ENCODE measurements around the gene AGK.
A peak's percentile ranks its signal among the peaks of the same experiment; 100 is the strongest.

AGK gene

DNA sequence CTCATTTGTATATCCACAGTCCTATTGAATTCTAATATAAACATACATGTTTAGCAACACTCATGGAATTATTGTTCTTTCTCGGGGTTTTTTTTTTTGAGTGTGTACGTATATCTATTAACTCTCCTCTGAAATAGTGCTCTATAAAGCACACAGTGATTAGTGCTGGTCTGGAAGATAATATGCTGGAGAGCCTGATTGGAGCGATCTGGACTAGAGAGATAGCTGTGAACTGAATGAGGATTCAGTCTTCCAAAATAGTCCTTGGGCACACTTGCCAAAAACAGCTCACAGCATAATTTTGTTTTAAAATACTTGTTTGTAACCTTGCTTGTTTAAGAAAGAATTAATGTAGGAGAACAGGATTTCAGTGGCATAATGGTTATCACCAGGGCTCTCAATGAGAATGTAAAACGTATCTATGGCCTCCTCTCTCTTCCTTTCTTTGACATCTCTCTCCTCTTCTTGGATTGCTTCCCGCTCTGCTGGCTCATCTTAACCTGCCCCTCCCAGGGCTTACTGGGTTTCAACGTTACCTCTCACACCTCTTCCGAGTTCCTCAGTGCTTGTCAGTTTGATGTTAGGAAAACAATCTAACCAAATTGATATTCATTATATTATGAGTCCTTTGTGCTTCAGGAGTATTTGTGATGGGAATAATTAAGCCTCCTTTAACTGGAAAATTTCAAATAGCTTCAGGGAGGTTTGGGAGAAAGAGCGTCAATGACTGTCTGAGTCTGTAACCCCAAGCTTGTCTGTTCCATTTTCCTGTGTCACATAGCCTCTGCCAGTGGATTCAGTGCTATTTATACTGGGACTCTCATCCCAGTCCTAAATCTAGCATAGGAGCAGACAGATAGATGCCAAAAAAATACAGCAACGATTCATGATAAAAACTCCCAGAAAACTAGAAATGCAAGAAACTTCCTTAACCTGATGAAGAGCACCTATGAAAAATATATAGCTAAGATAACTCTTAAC lies 16.2 kb upstream of the AGK start:
- Histone ChIP-seq H3K36me3 (ENCODE audit: control insufficient read depth in 4 of 4, insufficient read depth in 4 of 4, low read length in 3 of 4) (no peaks in the 10 kb centered on the region), H3K9me3 (ENCODE audit: control extremely low read depth in 1 of 5, control insufficient read depth in 4 of 5, insufficient read depth in 2 of 5, low read depth in 1 of 5, low read length in 4 of 5) (peaks cover 0 to 3% (median 0%) of the 10 kb centered on the region in 5 experiments), H3K4me3 (ENCODE audit: control insufficient read depth in 1 of 7, extremely low read depth in 1 of 7, insufficient read depth in 4 of 7, low read depth in 2 of 7, low read length in 6 of 7) (no peak overlapping the region), H3K4me1 (ENCODE audit: control extremely low read depth in 1 of 4, control insufficient read depth in 4 of 4, insufficient read depth in 4 of 4, low read length in 3 of 4) (peaks cover 0 to 2% (median 0%) of the 10 kb centered on the region in 4 experiments), H3K27ac (ENCODE audit: insufficient read depth in 1 of 2, low read depth in 1 of 2, low read length in 2 of 2, poor library complexity in 1 of 2, severe bottlenecking in 2 of 2) (no peak overlapping the region), H3K27me3 (replicated peaks in 2 of 5; ENCODE audit: control insufficient read depth in 4 of 5, insufficient read depth in 5 of 5, low read length in 4 of 5) (peaks cover 0 to 6% (median 2%) of the 10 kb centered on the region in 5 experiments)
- POLR2A ChIA-PET: no interaction called here
- CTCF ChIA-PET: interaction anchor here (1.1 to 3.1 kb wide), 3 partner anchors 14 to 463 kb away, joined by 4 to 15 read pairs (median 4); no protein-coding TSS in a partner anchor
- 84% methylated on average over 2 of the region's 9 CpGs for WGBS (ENCODE audit: insufficient coverage)
- DNase-seq: no peak

DNA sequence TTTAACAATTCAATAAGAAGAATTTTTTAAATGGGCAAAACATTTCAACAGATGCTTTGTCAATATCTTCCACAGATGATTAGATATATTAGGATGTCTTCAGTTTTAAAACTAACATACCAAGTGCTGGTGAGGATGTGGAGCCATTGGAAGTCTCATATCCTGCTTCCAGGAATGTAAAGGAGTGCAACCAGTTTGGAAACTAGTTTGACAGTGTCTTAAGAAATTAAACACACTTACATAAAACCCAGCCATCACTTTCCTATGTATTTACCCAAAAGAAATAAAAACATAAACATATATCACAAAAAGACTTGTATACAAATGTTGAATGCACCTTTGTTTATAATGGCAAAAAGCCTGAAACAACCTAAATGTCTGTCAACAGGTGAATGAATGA lies 13.3 kb upstream of the AGK start:
- H3K4me1 ChIP-seq (ENCODE audit: control extremely low read depth in 1 of 4, control insufficient read depth in 4 of 4, insufficient read depth in 4 of 4, low read length in 3 of 4): peaks cover 0 to 2% (median 0%) of the 10 kb centered on the region in 4 experiments
- DNase-seq: no peak
- POLR2A ChIA-PET: no interaction called here
- peaks cover 2 to 8% (median 4%) of the 10 kb centered on the region in 5 experiments for H3K27me3 ChIP-seq (replicated peaks in 2 of 5; ENCODE audit: control insufficient read depth in 4 of 5, insufficient read depth in 5 of 5, low read length in 4 of 5)
- H3K36me3 ChIP-seq (ENCODE audit: control insufficient read depth in 4 of 4, insufficient read depth in 4 of 4, low read length in 3 of 4): no peaks in the 10 kb centered on the region
- H3K9me3 ChIP-seq (ENCODE audit: control extremely low read depth in 1 of 5, control insufficient read depth in 4 of 5, insufficient read depth in 2 of 5, low read depth in 1 of 5, low read length in 4 of 5): peaks cover 0 to 3% (median 0%) of the 10 kb centered on the region in 5 experiments
- CTCF ChIA-PET: no interaction called here
- H3K4me3 ChIP-seq (ENCODE audit: control insufficient read depth in 1 of 7, extremely low read depth in 1 of 7, insufficient read depth in 4 of 7, low read depth in 2 of 7, low read length in 6 of 7): no peak overlapping the region
- H3K27ac ChIP-seq (ENCODE audit: insufficient read depth in 1 of 2, low read depth in 1 of 2, low read length in 2 of 2, poor library complexity in 1 of 2, severe bottlenecking in 2 of 2): no peak overlapping the region

DNA sequence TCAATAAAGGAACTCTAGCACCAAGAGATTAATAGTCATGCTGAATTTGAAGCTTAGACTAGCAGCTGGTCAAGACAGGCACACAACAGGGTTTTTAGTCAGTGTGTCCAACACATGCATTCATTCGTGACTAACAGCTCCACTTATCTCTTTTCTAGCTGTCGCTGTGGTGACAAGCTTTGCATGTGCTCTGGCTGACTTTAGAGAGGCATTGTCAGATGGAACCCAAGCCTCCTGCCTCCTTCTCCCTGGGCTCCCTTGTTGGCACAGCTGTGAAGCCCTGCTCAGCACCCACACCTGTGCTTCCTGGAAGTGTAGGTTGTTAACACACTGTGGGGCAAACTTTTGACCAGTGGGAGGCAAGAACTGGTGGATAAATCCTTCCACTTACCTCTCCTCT lies 9.8 kb upstream of the AGK start:
- WGBS (ENCODE audit: insufficient coverage): 80% methylated on average over 2 of the region's 2 CpGs
- Histone ChIP-seq H3K9me3 (ENCODE audit: control extremely low read depth in 1 of 5, control insufficient read depth in 4 of 5, insufficient read depth in 2 of 5, low read depth in 1 of 5, low read length in 4 of 5) (peaks cover 0 to 3% (median 0%) of the 10 kb centered on the region in 5 experiments), H3K36me3 (ENCODE audit: control insufficient read depth in 4 of 4, insufficient read depth in 4 of 4, low read length in 3 of 4) (no peaks in the 10 kb centered on the region), H3K27me3 (replicated peaks in 2 of 5; ENCODE audit: control insufficient read depth in 4 of 5, insufficient read depth in 5 of 5, low read length in 4 of 5) (peaks cover 0 to 8% (median 2%) of the 10 kb centered on the region in 5 experiments), H3K27ac (ENCODE audit: insufficient read depth in 1 of 2, low read depth in 1 of 2, low read length in 2 of 2, poor library complexity in 1 of 2, severe bottlenecking in 2 of 2) (no peak overlapping the region), H3K4me3 (ENCODE audit: control insufficient read depth in 1 of 7, extremely low read depth in 1 of 7, insufficient read depth in 4 of 7, low read depth in 2 of 7, low read length in 6 of 7) (no peak overlapping the region), H3K4me1 (ENCODE audit: control extremely low read depth in 1 of 4, control insufficient read depth in 4 of 4, insufficient read depth in 4 of 4, low read length in 3 of 4) (no peaks in the 10 kb centered on the region)
- ChIA-PET POLR2A (interaction anchor here (0.9 kb wide), 1 partner anchor 8 kb away, joined by 4 read pairs; no protein-coding TSS in a partner anchor), CTCF (interaction anchor here (0.7 kb wide), 1 partner anchor 9 kb away, joined by 4 read pairs; no protein-coding TSS in a partner anchor)
- DNase-seq: no peak

DNA sequence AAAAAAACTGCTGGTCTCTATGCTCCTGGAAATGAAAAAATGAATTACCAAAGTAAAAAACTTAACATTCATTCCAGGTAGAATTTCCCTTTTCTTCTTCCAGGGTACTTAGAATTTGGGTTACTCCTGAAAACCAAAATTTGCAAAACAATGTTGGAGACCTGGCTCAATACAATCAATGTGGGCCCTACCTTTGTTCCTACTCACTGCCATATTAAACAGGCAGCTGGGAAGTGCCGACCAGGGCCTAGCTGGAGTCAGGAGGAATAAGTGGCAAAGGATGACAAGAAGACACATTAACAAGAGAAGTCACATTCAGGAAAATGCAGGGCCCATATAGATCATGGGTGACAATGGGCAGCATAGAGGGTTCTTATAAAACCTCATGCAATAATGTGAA lies 6.4 kb upstream of the AGK start:
- no CpG with 5 or more reads among the region's 1 CpG for WGBS (ENCODE audit: insufficient coverage)
- Histone ChIP-seq H3K4me1 (ENCODE audit: control extremely low read depth in 1 of 4, control insufficient read depth in 4 of 4, insufficient read depth in 4 of 4, low read length in 3 of 4) (no peaks in the 10 kb centered on the region), H3K4me3 (ENCODE audit: control insufficient read depth in 1 of 7, extremely low read depth in 1 of 7, insufficient read depth in 4 of 7, low read depth in 2 of 7, low read length in 6 of 7) (no peak overlapping the region), H3K36me3 (ENCODE audit: control insufficient read depth in 4 of 4, insufficient read depth in 4 of 4, low read length in 3 of 4) (no peaks in the 10 kb centered on the region), H3K27me3 (replicated peaks in 2 of 5; ENCODE audit: control insufficient read depth in 4 of 5, insufficient read depth in 5 of 5, low read length in 4 of 5) (peaks cover 0 to 6% (median 0%) of the 10 kb centered on the region in 5 experiments), H3K27ac (ENCODE audit: insufficient read depth in 1 of 2, low read depth in 1 of 2, low read length in 2 of 2, poor library complexity in 1 of 2, severe bottlenecking in 2 of 2) (no peak overlapping the region), H3K9me3 (ENCODE audit: control extremely low read depth in 1 of 5, control insufficient read depth in 4 of 5, insufficient read depth in 2 of 5, low read depth in 1 of 5, low read length in 4 of 5) (no peaks in the 10 kb centered on the region)
- no peak for DNase-seq
- ChIA-PET CTCF (interaction anchor here (2.2 kb wide), 1 partner anchor 11 kb away, joined by 9 read pairs; no protein-coding TSS in a partner anchor), POLR2A (no interaction called here)

DNA sequence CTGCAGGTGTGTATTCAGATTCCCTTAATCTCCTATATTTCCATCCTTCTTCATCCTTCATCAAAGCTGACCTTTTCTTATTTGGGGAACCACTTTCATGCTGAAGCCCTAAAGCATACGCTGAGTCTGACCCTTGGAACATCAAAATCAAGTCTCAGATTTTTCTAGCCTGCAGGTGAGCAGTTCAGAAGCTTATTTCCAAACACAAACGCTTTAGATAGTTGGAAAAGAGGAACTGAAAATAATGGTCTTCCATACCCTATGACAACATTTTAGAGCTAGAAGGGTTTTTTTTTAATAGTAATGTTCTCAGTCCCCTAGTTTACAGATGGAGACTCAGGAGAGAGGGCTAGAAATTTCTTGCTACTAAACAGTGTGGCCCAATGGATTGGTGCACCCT lies 1.6 kb upstream of the AGK start:
- peaks cover 0 to 3% (median 0%) of the 10 kb centered on the region in 4 experiments for H3K36me3 ChIP-seq (ENCODE audit: control insufficient read depth in 4 of 4, insufficient read depth in 4 of 4, low read length in 3 of 4)
- no peak overlapping the region for H3K4me3 ChIP-seq (ENCODE audit: control insufficient read depth in 1 of 7, extremely low read depth in 1 of 7, insufficient read depth in 4 of 7, low read depth in 2 of 7, low read length in 6 of 7)
- ChIA-PET CTCF (interaction anchor here (1.7 to 1.9 kb wide), 2 partner anchors 15 to 755 kb away, joined by 3 to 15 read pairs; no protein-coding TSS in a partner anchor), POLR2A (interaction anchor here (0.8 kb wide), 1 partner anchor 8 kb away, joined by 4 read pairs; no protein-coding TSS in a partner anchor)
- H3K4me1 ChIP-seq (ENCODE audit: control extremely low read depth in 1 of 4, control insufficient read depth in 4 of 4, insufficient read depth in 4 of 4, low read length in 3 of 4): peaks cover 5 to 16% (median 15%) of the 10 kb centered on the region in 4 experiments
- H3K27me3 ChIP-seq (replicated peaks in 2 of 5; ENCODE audit: control insufficient read depth in 4 of 5, insufficient read depth in 5 of 5, low read length in 4 of 5): no peaks in the 10 kb centered on the region
- WGBS (ENCODE audit: insufficient coverage): 100% methylated on average over 1 of the region's 2 CpGs
- H3K27ac ChIP-seq (ENCODE audit: insufficient read depth in 1 of 2, low read depth in 1 of 2, low read length in 2 of 2, poor library complexity in 1 of 2, severe bottlenecking in 2 of 2): no peak overlapping the region
- no peak for DNase-seq
- no peaks in the 10 kb centered on the region for H3K9me3 ChIP-seq (ENCODE audit: control extremely low read depth in 1 of 5, control insufficient read depth in 4 of 5, insufficient read depth in 2 of 5, low read depth in 1 of 5, low read length in 4 of 5)

DNA sequence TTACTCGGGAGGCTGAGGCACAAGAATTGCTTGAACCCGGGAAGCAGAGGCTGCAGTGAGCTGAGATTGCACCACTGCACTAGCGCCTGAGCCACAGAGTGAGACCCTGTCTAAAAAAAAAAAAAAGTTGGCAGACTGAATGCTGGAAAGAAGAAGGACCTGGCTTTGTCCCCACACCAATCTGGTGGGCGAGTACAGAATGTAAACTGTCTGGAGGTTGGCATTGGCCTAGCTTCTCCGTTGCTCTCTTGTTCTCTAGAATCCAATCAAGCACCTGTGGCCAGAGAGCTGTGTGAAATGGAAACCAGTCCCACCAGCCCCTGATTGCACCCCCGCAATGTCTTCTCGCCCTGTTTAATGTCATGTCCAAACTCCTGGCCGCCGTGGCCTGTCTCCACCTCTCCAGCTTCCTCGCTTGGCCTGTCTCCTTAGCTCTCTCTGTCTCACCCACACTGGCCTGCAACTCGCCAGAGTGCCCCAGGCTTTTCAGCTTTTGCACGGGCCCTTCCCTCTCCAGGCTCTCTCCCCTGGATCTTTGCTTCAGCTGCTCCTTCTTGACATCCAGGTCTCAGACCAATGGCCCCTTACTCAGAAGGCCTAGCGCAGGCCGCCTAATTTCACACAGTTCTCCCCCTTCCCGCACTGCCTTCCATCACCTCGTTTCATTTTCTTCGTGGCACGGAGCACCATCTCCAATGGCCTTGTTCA lies 670 bp upstream of the AGK start:
- H3K4me3 ChIP-seq (ENCODE audit: control insufficient read depth in 1 of 7, extremely low read depth in 1 of 7, insufficient read depth in 4 of 7, low read depth in 2 of 7, low read length in 6 of 7): peak overlapping the region; percentile 80 to 97 (median 88)
- WGBS (ENCODE audit: insufficient coverage): 62% methylated on average over 17 of the region's 18 CpGs
- peaks cover 0 to 9% (median under 1%) of the 10 kb centered on the region in 4 experiments for H3K36me3 ChIP-seq (ENCODE audit: control insufficient read depth in 4 of 4, insufficient read depth in 4 of 4, low read length in 3 of 4)
- no peaks in the 10 kb centered on the region for H3K9me3 ChIP-seq (ENCODE audit: control extremely low read depth in 1 of 5, control insufficient read depth in 4 of 5, insufficient read depth in 2 of 5, low read depth in 1 of 5, low read length in 4 of 5)
- DNase-seq: no peak
- ChIA-PET CTCF (interaction anchor here (1.7 kb wide), 1 partner anchor 754 kb away, joined by 3 read pairs; no protein-coding TSS in a partner anchor), POLR2A (interaction anchor here (0.6 to 0.8 kb wide), 2 partner anchors 17 to 536 kb away, joined by 3 read pairs; partner anchors contain the start of gene MRPS33)
- H3K27ac ChIP-seq (ENCODE audit: insufficient read depth in 1 of 2, low read depth in 1 of 2, low read length in 2 of 2, poor library complexity in 1 of 2, severe bottlenecking in 2 of 2): peak overlapping the region in 1 of 2 experiments; percentile 71
- H3K4me1 ChIP-seq (ENCODE audit: control extremely low read depth in 1 of 4, control insufficient read depth in 4 of 4, insufficient read depth in 4 of 4, low read length in 3 of 4): peaks cover 5 to 16% (median 15%) of the 10 kb centered on the region in 4 experiments
- no peaks in the 10 kb centered on the region for H3K27me3 ChIP-seq (replicated peaks in 2 of 5; ENCODE audit: control insufficient read depth in 4 of 5, insufficient read depth in 5 of 5, low read length in 4 of 5)
